IPS-18a (cell line): ENCODE measurements around the gene C1orf94.
A peak's percentile ranks its signal among the peaks of the same experiment; 100 is the strongest.

ENCODE experiments used
- H3K27ac ChIP-seq: one replicate; pipeline ENCODE4 v1.5.1; 2013; ENCODE audit warnings: low read length
- H3K27me3 ChIP-seq: one replicate; pipeline ENCODE4 v1.6.1; 2013; ENCODE audit warnings: mild to moderate bottlenecking, low read length; ENCODE audit not compliant: control insufficient read depth, insufficient read depth
- H3K36me3 ChIP-seq: one replicate; pipeline ENCODE4 v1.6.1; 2013; ENCODE audit warnings: low read depth, low read length; ENCODE audit not compliant: control insufficient read depth
- H3K4me1 ChIP-seq: one replicate; pipeline ENCODE4 v1.6.1; 2013; ENCODE audit warnings: low read depth, low read length; ENCODE audit not compliant: control insufficient read depth
- H3K4me3 ChIP-seq: one replicate; pipeline ENCODE4 v1.5.1; 2013; ENCODE audit warnings: low read length
- H3K9ac ChIP-seq: one replicate; pipeline ENCODE4 v1.6.1; 2013; ENCODE audit warnings: mild to moderate bottlenecking, low read length, moderate library complexity
- H3K9me3 ChIP-seq: one replicate; pipeline ENCODE4 v1.6.1; 2013; ENCODE audit warnings: low read depth, low read length; ENCODE audit not compliant: control insufficient read depth

C1orf94 gene

DNA sequence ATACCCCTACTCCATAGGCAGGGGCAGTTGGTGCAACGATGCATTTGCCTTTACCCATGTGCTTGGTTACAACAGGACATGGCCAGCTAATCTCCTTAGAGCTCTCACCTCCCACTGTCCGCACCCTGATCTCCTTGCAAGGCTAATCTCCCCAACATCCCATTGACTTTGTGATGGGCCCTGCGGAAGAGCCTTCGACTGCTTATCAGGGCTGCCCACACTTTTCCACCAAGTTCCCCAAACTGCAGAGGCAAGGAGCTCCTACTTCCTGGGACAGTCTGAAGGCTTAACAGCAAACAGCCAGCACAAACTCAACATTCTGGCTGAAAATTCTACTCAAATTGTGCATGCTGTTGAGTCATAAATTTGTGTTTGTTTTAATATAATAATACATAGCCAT, 36.0 kb downstream of the C1orf94 start:
- Histone ChIP-seq H3K4me1 (peaks cover 6% of the 10 kb centered on the region), H3K36me3 (no peaks in the 10 kb centered on the region), H3K27me3 (no peaks in the 10 kb centered on the region), H3K4me3 (no peak overlapping the region), H3K27ac (no peak overlapping the region), H3K9ac (no peak overlapping the region), H3K9me3 (no peaks in the 10 kb centered on the region)

- no peaks in the 10 kb centered on the region for H3K9me3 ChIP-seq
- H3K36me3 ChIP-seq = no peaks in the 10 kb centered on the region
- no peak overlapping the region for H3K27ac ChIP-seq
- peaks cover 6% of the 10 kb centered on the region for H3K4me1 ChIP-seq
- H3K4me3 ChIP-seq = no peak overlapping the region
- no peaks in the 10 kb centered on the region for H3K27me3 ChIP-seq
- no peak overlapping the region for H3K9ac ChIP-seq
Measured at GRCh38 chr1:34213956-34214355, 37.2 kb downstream of the C1orf94 start.

DNA sequence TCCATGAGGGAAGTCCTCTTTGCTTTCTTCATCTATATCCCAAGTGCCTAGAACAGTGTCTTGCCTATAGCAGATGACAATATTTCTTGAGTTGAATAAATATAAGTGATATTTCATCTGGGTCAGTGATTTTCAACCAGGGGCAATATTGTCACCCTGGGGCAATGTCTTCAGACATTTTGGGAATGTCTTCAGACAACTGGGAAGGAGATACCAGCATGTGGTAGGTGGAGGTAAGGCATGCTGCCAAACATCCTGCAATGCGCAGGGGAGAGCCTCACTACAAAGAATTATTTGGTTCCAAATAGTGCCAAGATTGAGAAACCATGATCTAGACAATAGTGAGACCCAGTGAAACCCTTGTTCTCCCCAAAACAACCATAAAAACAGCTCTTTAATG, 54.7 kb downstream of the C1orf94 start:
- Histone ChIP-seq H3K36me3 (no peaks in the 10 kb centered on the region), H3K4me3 (no peak overlapping the region), H3K27me3 (no peaks in the 10 kb centered on the region), H3K4me1 (no peaks in the 10 kb centered on the region), H3K9ac (no peak overlapping the region), H3K9me3 (no peaks in the 10 kb centered on the region), H3K27ac (no peak overlapping the region)

DNA sequence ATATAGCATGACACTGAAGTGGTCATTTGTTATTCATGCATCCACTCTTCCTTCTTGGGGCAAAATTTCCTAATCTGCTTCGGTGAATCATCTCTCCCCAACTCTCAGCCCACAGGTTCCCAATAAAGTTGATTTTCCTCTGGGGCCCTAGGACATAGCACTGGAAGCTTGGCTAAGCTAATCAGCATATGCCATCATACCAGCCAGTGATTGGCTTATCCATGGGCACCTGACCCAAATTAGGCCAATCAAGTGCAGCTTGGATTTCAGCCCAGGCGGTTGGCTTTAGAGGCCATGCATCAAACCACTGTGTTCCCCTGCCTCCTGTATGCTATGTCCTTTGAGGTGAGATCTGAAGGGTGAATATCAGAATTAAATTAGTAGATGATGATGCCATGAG, 58.9 kb downstream of the C1orf94 start:
- Histone ChIP-seq H3K27ac (no peak overlapping the region), H3K9ac (no peak overlapping the region), H3K4me3 (no peak overlapping the region), H3K36me3 (no peaks in the 10 kb centered on the region), H3K27me3 (no peaks in the 10 kb centered on the region), H3K9me3 (no peaks in the 10 kb centered on the region), H3K4me1 (no peaks in the 10 kb centered on the region)

GRCh38 chr1:34236089-34236488, 59.4 kb downstream of the C1orf94 start:
- Histone ChIP-seq H3K4me3 (no peak overlapping the region), H3K9me3 (no peaks in the 10 kb centered on the region), H3K27ac (no peak overlapping the region), H3K4me1 (no peaks in the 10 kb centered on the region), H3K36me3 (no peaks in the 10 kb centered on the region), H3K9ac (no peak overlapping the region), H3K27me3 (no peaks in the 10 kb centered on the region)

DNA sequence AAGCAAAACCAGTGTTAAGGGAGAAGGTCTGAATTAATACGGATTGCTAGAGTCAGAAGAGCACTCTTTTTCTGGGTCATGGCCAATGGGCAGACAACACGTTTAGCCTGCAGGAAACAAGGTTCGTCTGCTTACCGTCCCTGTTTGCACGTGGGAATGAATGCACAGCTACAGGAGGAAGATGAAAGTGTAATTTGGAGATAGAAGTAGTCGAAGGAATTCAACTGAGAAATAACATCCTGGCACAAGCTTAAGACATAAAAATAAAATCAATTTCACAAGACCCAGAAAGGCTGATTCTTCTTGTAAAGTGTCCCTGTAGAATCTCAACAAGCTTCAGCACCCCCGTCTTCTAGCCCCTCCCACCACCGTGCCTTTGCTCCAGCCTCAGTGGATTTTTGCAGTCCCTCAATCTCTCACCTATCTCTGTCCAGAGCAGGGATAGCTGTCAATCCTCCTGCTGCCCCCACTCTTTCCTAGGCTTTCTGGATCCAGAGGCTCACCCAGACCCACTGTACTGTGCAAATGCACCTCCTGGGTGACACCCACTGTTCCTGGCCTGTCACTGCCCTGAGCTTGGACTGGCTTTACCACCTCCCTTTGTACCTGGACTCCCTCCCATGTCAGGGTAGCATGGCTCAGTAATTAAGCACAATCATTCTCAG, 60.6 kb downstream of the C1orf94 start:
- Histone ChIP-seq H3K4me3 (no peak overlapping the region), H3K4me1 (no peaks in the 10 kb centered on the region)

DNA sequence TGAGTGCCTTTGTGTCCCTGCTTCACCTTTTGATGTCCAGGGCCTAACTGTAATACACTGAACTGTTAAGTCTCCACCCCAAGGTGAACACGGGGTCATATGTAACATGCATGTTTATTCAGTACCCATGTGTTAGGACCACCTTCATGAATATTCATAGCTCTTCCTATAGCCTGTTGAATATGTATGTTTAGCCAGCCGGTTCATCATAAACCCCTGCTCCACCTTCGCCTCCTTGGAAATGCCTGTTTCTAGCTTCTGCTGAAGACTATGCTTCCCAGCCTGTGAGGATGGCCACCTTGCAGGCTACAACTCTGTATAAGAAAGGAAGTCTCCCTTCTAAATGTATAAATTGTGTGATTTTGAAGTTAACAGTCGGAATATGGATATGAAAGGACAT, 69.3 kb downstream of the C1orf94 start:
- no peak overlapping the region for H3K4me3 ChIP-seq
- no peaks in the 10 kb centered on the region for H3K9me3 ChIP-seq
- peaks cover 3% of the 10 kb centered on the region for H3K27me3 ChIP-seq
- H3K27ac ChIP-seq = no peak overlapping the region
- no peaks in the 10 kb centered on the region for H3K36me3 ChIP-seq
- no peak overlapping the region for H3K9ac ChIP-seq
- peaks cover 3% of the 10 kb centered on the region for H3K4me1 ChIP-seq

More for the DNA sequence above, 60.6 kb downstream of the C1orf94 start:
- Histone ChIP-seq H3K27me3 (no peaks in the 10 kb centered on the region), H3K9ac (no peak overlapping the region), H3K36me3 (no peaks in the 10 kb centered on the region), H3K27ac (no peak overlapping the region), H3K9me3 (no peaks in the 10 kb centered on the region)

- Histone ChIP-seq H3K27ac (no peak overlapping the region), H3K4me3 (peak overlapping the region; percentile 39), H3K9ac (peak overlapping the region; percentile 22), H3K27me3 (peaks cover 3% of the 10 kb centered on the region), H3K36me3 (no peaks in the 10 kb centered on the region), H3K4me1 (peaks cover 3% of the 10 kb centered on the region), H3K9me3 (no peaks in the 10 kb centered on the region)
Measured at GRCh38 chr1:34250342-34250741, 73.6 kb downstream of the C1orf94 start.

DNA sequence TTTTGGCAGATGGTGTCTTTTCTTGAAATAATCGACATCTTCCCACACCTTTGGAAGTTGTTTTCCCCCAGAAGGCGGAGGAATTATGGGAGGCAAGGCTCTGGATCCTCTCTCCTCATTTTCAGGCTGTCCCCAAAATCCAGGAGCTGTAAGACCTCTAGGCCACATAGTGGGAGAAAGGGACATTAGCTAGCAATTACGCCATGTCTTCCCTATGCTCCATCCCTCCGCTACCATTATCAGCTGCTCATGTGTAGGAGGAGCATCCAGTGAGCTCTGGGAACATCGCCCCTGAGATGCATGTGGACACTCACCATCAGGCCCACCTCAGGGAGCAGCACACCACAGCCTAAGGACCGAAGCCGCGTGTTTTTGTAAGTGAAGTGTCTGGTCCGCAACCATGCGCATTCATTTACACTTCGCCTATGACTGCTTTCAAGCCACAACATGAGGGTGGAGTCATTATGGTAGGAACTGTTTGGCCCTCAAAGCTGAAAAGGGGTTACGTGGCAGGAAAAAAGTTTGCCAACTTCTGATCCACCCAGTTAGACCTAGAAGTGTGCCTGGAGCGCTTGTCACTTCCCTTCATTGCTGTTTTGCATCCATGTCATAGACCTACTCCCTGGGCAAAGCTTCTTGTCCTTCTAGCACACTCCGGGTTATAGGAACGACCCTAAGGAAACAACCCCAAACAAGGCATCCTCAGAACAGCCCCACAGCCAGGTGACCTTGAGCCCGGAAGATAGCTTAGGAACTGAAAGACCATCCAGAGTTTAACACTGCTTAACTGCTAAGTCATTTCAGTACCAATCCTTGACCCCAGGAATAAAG, 85.5 kb downstream of the C1orf94 start:
- Histone ChIP-seq H3K36me3 (no peaks in the 10 kb centered on the region), H3K9me3 (no peaks in the 10 kb centered on the region), H3K4me3 (no peak overlapping the region), H3K4me1 (peaks cover 7% of the 10 kb centered on the region), H3K9ac (no peak overlapping the region), H3K27me3 (no peaks in the 10 kb centered on the region), H3K27ac (no peak overlapping the region)

- Histone ChIP-seq H3K9ac (no peak overlapping the region), H3K36me3 (no peaks in the 10 kb centered on the region), H3K27me3 (no peaks in the 10 kb centered on the region), H3K4me3 (no peak overlapping the region), H3K9me3 (no peaks in the 10 kb centered on the region), H3K4me1 (peaks cover 7% of the 10 kb centered on the region), H3K27ac (no peak overlapping the region)
Measured at GRCh38 chr1:34262921-34263320, 86.2 kb downstream of the C1orf94 start.

DNA sequence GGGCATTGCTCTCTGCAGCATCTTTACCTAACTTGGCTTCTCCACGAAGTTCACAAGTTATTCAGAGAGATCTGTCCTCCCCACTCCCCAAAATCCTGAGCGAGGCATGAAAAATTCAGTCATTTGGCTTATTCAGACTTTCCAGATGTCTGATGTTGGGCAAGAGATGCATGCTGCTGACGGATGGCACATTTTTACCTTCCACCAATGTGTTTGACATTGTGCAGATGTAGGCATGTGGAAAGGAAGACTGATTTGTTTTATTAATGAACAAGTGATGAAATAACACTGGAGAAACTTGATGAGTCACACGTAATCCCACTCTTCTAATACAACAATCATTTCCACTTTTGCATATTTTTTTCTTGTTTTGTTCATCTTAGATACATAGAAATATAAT, 86.7 kb downstream of the C1orf94 start:
- H3K27ac ChIP-seq = no peak overlapping the region
- H3K27me3 ChIP-seq = no peaks in the 10 kb centered on the region
- H3K9ac ChIP-seq = no peak overlapping the region
- H3K9me3 ChIP-seq = no peaks in the 10 kb centered on the region
- H3K4me3 ChIP-seq = no peak overlapping the region
- peaks cover 7% of the 10 kb centered on the region for H3K4me1 ChIP-seq
- no peaks in the 10 kb centered on the region for H3K36me3 ChIP-seq

DNA sequence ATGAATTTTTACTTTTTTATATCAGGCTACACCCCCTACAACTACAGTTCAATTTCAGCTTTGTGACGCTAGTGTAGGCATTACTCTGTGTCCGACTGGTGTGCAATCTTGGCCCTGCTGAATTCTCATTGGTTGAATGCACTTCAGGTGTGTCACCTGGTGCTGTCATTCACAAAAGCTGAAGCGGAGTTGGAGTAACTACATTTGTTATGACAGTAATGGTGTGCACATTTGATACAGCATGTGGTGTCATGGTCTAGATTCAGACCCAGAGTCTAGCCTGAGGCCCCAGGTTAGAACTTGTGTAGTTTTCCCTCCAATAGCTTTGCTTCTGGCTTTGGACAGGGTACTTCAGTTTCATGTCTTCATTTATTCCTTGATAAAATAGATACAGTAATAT, 88.7 kb downstream of the C1orf94 start:
- Histone ChIP-seq H3K9ac (no peak overlapping the region), H3K27ac (no peak overlapping the region), H3K9me3 (no peaks in the 10 kb centered on the region), H3K4me3 (no peak overlapping the region), H3K4me1 (peaks cover 7% of the 10 kb centered on the region), H3K27me3 (no peaks in the 10 kb centered on the region), H3K36me3 (no peaks in the 10 kb centered on the region)
